OCI-LY1 (cell line): Measurements from ENCODE around the gene NKAIN2.

ENCODE experiments used
- EZH2 ChIP-seq: fragments of 200-600 bp; sonication (generic), shearing (Covaris generic); IDR thresholded peaks from 2 replicates; pipeline ENCODE4 v1.8.0; 2017; ENCODE audit warnings: borderline replicate concordance, mixed run types, mild to moderate bottlenecking, antibody characterized with exemption, low read length, moderate library complexity, mixed read lengths
- TF ChIP-seq, protein P1 (sequence below): fragments of 200-600 bp; sonication (generic), shearing (Covaris generic); IDR thresholded peaks from 2 replicates; pipeline ENCODE4 v1.5.1; 2017; ENCODE audit warnings: mild to moderate bottlenecking, antibody characterized with exemption, low read length, moderate library complexity, mixed read lengths

DNA sequence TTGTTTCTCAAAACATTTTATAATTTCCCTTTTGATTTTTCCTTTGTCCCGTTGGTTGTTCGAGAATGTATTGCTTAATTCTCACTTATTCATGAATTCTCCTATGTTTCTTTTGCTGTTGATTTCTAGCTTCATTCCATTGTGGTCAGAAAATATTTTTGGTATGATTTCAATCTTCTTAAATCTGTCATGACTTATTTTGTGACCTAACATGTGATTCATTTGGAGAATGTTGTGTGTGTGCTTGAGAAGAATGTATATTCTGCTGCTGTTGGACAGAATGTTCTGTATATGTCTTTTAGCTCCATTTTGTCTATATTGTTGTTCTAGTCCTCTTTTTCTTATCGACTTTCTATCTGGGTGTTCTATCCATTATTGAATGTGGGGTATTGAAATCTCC lies 872.4 kb downstream of the NKAIN2 start:
- TF ChIP-seq, protein P1, sequence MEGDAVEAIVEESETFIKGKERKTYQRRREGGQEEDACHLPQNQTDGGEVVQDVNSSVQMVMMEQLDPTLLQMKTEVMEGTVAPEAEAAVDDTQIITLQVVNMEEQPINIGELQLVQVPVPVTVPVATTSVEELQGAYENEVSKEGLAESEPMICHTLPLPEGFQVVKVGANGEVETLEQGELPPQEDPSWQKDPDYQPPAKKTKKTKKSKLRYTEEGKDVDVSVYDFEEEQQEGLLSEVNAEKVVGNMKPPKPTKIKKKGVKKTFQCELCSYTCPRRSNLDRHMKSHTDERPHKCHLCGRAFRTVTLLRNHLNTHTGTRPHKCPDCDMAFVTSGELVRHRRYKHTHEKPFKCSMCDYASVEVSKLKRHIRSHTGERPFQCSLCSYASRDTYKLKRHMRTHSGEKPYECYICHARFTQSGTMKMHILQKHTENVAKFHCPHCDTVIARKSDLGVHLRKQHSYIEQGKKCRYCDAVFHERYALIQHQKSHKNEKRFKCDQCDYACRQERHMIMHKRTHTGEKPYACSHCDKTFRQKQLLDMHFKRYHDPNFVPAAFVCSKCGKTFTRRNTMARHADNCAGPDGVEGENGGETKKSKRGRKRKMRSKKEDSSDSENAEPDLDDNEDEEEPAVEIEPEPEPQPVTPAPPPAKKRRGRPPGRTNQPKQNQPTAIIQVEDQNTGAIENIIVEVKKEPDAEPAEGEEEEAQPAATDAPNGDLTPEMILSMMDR = no peak
- TF ChIP-seq EZH2 = no peak
